Hepatocyte (in vitro differentiated cells): ENCODE data around the gene VPS45.

Source experiments
- EZH2phosphoT487 ChIP-seq: fragments of 200-600 bp; sonication (generic); IDR thresholded peaks from one replicate; pipeline ENCODE4 v1.6.1; 2018; ENCODE audit warnings: antibody characterized with exemption, mild to moderate bottlenecking, low read depth, moderate library complexity; ENCODE audit not compliant: unreplicated experiment, severe bottlenecking
- TF ChIP-seq, protein P1 (sequence below): fragments of 200-600 bp; sonication (generic); IDR thresholded peaks from 2 replicates; pipeline ENCODE4 v1.5.1; 2016; ENCODE audit warnings: antibody characterized with exemption, mild to moderate bottlenecking; ENCODE audit not compliant: poor library complexity

GRCh38 chr1:150176593-150176992 lies 109.0 kb downstream of the VPS45 start:
- TF ChIP-seq, protein P1, sequence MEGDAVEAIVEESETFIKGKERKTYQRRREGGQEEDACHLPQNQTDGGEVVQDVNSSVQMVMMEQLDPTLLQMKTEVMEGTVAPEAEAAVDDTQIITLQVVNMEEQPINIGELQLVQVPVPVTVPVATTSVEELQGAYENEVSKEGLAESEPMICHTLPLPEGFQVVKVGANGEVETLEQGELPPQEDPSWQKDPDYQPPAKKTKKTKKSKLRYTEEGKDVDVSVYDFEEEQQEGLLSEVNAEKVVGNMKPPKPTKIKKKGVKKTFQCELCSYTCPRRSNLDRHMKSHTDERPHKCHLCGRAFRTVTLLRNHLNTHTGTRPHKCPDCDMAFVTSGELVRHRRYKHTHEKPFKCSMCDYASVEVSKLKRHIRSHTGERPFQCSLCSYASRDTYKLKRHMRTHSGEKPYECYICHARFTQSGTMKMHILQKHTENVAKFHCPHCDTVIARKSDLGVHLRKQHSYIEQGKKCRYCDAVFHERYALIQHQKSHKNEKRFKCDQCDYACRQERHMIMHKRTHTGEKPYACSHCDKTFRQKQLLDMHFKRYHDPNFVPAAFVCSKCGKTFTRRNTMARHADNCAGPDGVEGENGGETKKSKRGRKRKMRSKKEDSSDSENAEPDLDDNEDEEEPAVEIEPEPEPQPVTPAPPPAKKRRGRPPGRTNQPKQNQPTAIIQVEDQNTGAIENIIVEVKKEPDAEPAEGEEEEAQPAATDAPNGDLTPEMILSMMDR = no peak
- no peak for TF ChIP-seq EZH2phosphoT487
